NCI-H1092 treated with DMSO at 0.1 percent for 48 hours (cell line): ENCODE data around the gene PDE7B.

Experiments used
- DNase-seq: peaks from one replicate; lab custom pipeline; 2025; lab: John Stamatoyannopoulos, UW

The PDE7B gene

DNA sequence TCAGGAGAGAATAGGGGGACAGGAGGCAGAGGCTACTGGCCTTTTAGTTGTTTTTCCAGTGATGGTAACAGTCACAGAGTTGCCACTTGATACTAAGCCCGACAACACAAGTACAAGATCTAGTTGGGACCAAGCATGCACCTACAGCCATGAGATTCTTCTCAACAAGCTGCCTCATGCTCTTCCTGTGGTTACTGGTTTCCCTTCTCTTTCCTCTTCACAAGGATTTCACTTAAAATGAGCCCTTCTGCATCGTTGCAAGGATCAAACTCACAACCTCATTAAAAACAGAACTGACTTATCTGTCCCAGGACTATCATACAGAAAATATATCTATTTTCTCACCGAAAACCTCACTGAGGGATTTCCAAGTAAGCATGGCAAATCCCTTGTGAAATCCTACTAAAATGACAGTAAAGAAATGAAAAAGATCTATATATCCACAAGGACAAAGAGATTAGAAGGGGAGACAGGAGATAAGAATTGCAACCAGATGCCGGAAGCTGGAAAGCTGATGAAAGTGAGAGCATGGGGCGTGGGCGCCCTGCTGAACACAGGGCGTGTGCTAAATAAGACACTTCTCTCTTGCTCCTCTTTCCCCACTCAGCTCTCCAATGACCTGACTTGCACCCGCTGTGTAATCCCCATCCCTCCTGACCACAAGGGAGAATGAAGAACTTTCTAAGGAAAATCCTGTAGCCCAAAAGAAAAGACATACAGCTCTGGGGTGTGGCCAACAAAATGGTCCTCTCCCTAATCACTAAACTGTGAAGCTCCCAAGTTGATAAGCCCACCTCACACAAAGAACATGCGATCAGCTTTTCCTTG lies 385.2 kb downstream of the PDE7B start:
- no peak for DNase-seq

DNA sequence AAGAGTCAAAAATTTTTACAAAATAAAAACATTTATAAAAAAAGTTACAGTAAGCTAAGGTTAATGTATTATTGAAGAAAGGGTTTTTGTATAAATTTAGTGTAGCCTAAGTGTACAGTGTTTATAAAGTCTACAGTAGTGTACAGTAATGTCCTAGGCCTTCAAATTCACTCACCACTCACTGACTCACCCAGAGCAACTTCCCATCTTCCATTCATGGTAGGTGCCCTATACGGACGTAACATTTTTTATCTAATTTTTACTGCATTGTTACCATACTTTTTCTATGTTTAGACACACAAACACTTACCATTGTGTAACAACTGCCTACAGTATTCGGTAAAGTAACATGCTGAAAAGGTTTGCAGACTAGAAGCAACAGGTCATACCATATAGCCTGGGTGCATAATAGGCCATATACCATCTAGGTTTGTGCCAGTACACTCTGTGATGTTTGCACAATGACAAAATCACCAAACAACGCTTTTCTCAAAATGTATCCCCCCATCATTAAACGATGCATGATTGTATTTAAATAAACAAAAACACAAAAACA lies 392.6 kb downstream of the PDE7B start:
- no peak for DNase-seq
